Mammary epithelial cell (primary cell): Measurements from ENCODE around the gene SGCB.

Experiments
- EZH2 ChIP-seq: IDR thresholded peaks from 2 replicates; pipeline ENCODE4 v1.6.1; 2012; ENCODE audit warnings: low read length, inconsistent platforms, borderline replicate concordance
- TF ChIP-seq, protein P1 (sequence below), 2 donors: IDR thresholded peaks in 1 of 2; conservative IDR thresholded peaks in 1 of 2; 2 replicates each; pipeline ENCODE4 v1.5.1; 2011 to 2012; ENCODE audit warnings: inconsistent platforms in 2 of 2, low read length in 2 of 2, mild to moderate bottlenecking in 2 of 2, control low read depth in 1 of 2, low read depth in 1 of 2; ENCODE audit not compliant: insufficient read depth in 1 of 2; ENCODE audit errors: extremely low read depth in 1 of 2

DNA sequence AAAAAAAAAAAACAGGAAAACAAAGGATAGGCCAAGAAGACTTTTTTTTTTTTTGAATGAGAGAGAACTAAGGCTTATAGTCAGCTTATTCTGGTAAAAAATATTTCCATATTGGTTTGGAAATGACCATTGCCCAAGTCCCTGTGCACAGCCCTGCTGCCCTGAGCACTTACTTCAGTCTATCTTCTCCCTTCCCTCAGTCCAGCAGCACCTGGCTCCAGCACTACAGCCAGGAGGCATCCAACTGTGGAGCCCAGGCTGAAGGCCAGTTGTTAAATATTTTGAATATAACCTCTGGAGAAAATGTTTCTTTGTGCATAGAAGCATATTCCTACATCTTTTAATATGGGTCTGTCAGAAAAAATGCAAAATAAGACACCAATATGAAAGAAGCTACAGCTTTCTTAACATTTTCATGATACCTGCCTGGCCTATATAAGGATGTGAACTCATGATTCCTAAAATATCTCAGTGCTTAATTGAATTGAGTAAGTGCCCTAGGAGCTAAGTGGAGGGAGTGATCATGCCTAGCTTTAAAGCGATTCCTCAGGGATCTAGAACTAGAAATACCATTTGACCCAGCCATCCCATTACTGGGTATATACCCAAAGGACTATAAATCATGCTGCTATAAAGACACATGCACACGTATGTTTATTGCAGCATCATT lies 32.4 kb downstream of the SGCB start:
- TF ChIP-seq, protein P1, sequence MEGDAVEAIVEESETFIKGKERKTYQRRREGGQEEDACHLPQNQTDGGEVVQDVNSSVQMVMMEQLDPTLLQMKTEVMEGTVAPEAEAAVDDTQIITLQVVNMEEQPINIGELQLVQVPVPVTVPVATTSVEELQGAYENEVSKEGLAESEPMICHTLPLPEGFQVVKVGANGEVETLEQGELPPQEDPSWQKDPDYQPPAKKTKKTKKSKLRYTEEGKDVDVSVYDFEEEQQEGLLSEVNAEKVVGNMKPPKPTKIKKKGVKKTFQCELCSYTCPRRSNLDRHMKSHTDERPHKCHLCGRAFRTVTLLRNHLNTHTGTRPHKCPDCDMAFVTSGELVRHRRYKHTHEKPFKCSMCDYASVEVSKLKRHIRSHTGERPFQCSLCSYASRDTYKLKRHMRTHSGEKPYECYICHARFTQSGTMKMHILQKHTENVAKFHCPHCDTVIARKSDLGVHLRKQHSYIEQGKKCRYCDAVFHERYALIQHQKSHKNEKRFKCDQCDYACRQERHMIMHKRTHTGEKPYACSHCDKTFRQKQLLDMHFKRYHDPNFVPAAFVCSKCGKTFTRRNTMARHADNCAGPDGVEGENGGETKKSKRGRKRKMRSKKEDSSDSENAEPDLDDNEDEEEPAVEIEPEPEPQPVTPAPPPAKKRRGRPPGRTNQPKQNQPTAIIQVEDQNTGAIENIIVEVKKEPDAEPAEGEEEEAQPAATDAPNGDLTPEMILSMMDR (conservative IDR thresholded peaks at IDR 0.05 in 1 of 2, IDR thresholded peaks at IDR 0.05 in 1 of 2; ENCODE audit: extremely low read depth in 1 of 2, insufficient read depth in 1 of 2, low read depth in 1 of 2, low read length in 2 of 2): no peak
- TF ChIP-seq EZH2: no peak
